CD14-positive monocyte (primary cell): Measurements from ENCODE around the gene WDR19. TPM values are rescaled to one million over a fixed set of nuclear protein-coding genes. Genes with fewer than 3 reads are reported as not detected.

Experiments used
- DNase-seq, 3 donors: peaks; one replicate each; pipeline ENCODE4 v3.0.0-alpha.2; 2011 to 2022
- H2AFZ ChIP-seq: 2 replicates; pipeline ENCODE4 v1.6.0; 2012; ENCODE audit warnings: mild to moderate bottlenecking, low read depth, low read length, inconsistent platforms; ENCODE audit not compliant: insufficient read depth, poor library complexity, severe bottlenecking
- H3K27ac ChIP-seq, 2 donors: 1 replicate in 1 of 2; 2 replicates in 1 of 2; pipeline ENCODE4 v1.5.1; 2012 to 2013; ENCODE audit warnings: low read length in 2 of 2, control low read depth in 1 of 2, inconsistent platforms in 1 of 2, low read depth in 1 of 2, mild to moderate bottlenecking in 1 of 2
- H3K27me3 ChIP-seq, 2 donors: one replicate each; pipeline versions ENCODE4 v1.6.0 to v1.6.1; 2011 to 2013; ENCODE audit warnings: low read length in 2 of 2; ENCODE audit not compliant: control insufficient read depth in 2 of 2, insufficient read depth in 2 of 2
- H3K36me3 ChIP-seq, 2 donors: replicated peaks in 1 of 2; 1 replicate in 1 of 2; 2 replicates in 1 of 2; pipeline versions ENCODE4 v1.5.1 to v1.6.1; 2012 to 2013; ENCODE audit warnings: low read length in 2 of 2, control low read depth in 1 of 2, inconsistent platforms in 1 of 2, mild to moderate bottlenecking in 1 of 2; ENCODE audit not compliant: insufficient read depth in 2 of 2, control insufficient read depth in 1 of 2
- H3K4me1 ChIP-seq, 2 donors: 1 replicate in 1 of 2; 2 replicates in 1 of 2; pipeline versions ENCODE4 v1.5.1 to v1.6.1; 2012 to 2013; ENCODE audit warnings: low read length in 2 of 2, control low read depth in 1 of 2, inconsistent platforms in 1 of 2, mild to moderate bottlenecking in 1 of 2, moderate library complexity in 1 of 2; ENCODE audit not compliant: insufficient read depth in 2 of 2, control insufficient read depth in 1 of 2
- H3K4me2 ChIP-seq: replicated peaks from 2 replicates; pipeline ENCODE3; 2012; ENCODE audit warnings: low read length, moderate library complexity, mild to moderate bottlenecking; ENCODE audit not compliant: poor library complexity, severe bottlenecking; ENCODE audit errors: extremely low read depth
- H3K4me3 ChIP-seq, 3 experiments: fragments of 200-600 bp in 1 of 3; sonication (generic) in 1 of 3; replicated peaks in 1 of 3; 1 replicate in 2 of 3; 2 replicates in 1 of 3; pipeline ENCODE4 v1.5.1; 2011 to 2013; ENCODE audit warnings: low read length in 3 of 3, mild to moderate bottlenecking in 3 of 3, control low read depth in 2 of 3, low read depth in 2 of 3, inconsistent platforms in 1 of 3, moderate library complexity in 1 of 3
- H3K79me2 ChIP-seq: 2 replicates; pipeline ENCODE4 v1.6.0; 2012; ENCODE audit warnings: mild to moderate bottlenecking, control low read depth, inconsistent platforms, low read length, moderate library complexity; ENCODE audit not compliant: insufficient read depth
- H3K9ac ChIP-seq: 2 replicates; pipeline ENCODE4 v1.6.0; 2017; ENCODE audit warnings: low read length, mild to moderate bottlenecking; ENCODE audit not compliant: insufficient read depth, poor library complexity, severe bottlenecking
- H3K9me3 ChIP-seq, 2 donors: replicated peaks in 1 of 2; 1 replicate in 1 of 2; 2 replicates in 1 of 2; pipeline versions ENCODE4 v1.5.1 to v1.6.1; 2012 to 2013; ENCODE audit warnings: low read length in 2 of 2, control low read depth in 1 of 2; ENCODE audit not compliant: control insufficient read depth in 1 of 2, insufficient read depth in 1 of 2
- H4K20me1 ChIP-seq: 2 replicates; pipeline ENCODE4 v1.6.0; 2012; ENCODE audit warnings: mild to moderate bottlenecking, low read length, control low read depth, moderate library complexity; ENCODE audit not compliant: insufficient read depth
- H3K27ac Mint-ChIP-seq, 7 donors: one replicate each; pipeline ENCODE4 v1.8.0; 2020; ENCODE audit warnings: mild to moderate bottlenecking in 7 of 7, mixed read lengths in 7 of 7, moderate library complexity in 6 of 7, inconsistent platforms in 2 of 7
- H3K27me3 Mint-ChIP-seq, 3 donors: one replicate each; pipeline ENCODE4 v1.8.0; 2021 to 2022; ENCODE audit warnings: low read depth in 3 of 3, mild to moderate bottlenecking in 3 of 3, mixed read lengths in 3 of 3, moderate library complexity in 3 of 3, inconsistent platforms in 1 of 3
- H3K36me3 Mint-ChIP-seq, 2 donors: one replicate each; pipeline ENCODE4 v1.8.0; 2020; ENCODE audit warnings: mixed read lengths in 2 of 2, inconsistent platforms in 1 of 2, mild to moderate bottlenecking in 1 of 2
- H3K4me1 Mint-ChIP-seq: one replicate; pipeline ENCODE4 v1.8.0; 2020; ENCODE audit warnings: mild to moderate bottlenecking, mixed read lengths
- H3K4me3 Mint-ChIP-seq, 2 donors: one replicate each; pipeline ENCODE4 v1.8.0; 2020; ENCODE audit warnings: mild to moderate bottlenecking in 2 of 2, mixed read lengths in 2 of 2, moderate library complexity in 1 of 2
- H3K9me3 Mint-ChIP-seq, 7 donors: one replicate each; pipeline ENCODE4 v1.8.0; 2020 to 2022; ENCODE audit warnings: mixed read lengths in 7 of 7, mild to moderate bottlenecking in 6 of 7, moderate library complexity in 6 of 7, inconsistent platforms in 2 of 7
- CTCF ChIP-seq: fragments of 200-600 bp; IDR thresholded peaks from one replicate; pipeline ENCODE4 v1.8.0; 2022; ENCODE audit warnings: antibody characterized with exemption, mild to moderate bottlenecking
- WGBS: methylation state at CpG from one replicate; pipeline ENCODE4 v1.1.5; 2013; ENCODE audit warnings: missing lambda C conversion rate; ENCODE audit not compliant: insufficient coverage; 5-methylcytosine and 5-hydroxymethylcytosine counted together
- intact Hi-C, 2 donors: fragments of 100-400 bp; cut with micrococcal nuclease; formaldehyde crosslinking; loops; one replicate each; pipeline versions ENCODE4 v1.15.0 to v1.15.1; 2023
- polyA plus RNA-seq, 3 donors: library from polyadenylated mRNA; depleted of rRNA in 1 of 3; unstranded in 2 of 3; stranded (reverse) in 1 of 3; fragments of 300-500 nt in 2 of 3; fragments of >200 nt in 1 of 3; fragmentation: Illumina TruSeq in 2 of 3; gene quantifications; 1 replicate in 2 of 3; 2 replicates in 1 of 3; pipeline ENCODE4 v1.2.3, GENCODE V29; 2012 to 2021

The WDR19 gene
- polyA plus RNA-seq, 3 donors, result 1.7 to 11.4 (median 2.0) TPM

DNA sequence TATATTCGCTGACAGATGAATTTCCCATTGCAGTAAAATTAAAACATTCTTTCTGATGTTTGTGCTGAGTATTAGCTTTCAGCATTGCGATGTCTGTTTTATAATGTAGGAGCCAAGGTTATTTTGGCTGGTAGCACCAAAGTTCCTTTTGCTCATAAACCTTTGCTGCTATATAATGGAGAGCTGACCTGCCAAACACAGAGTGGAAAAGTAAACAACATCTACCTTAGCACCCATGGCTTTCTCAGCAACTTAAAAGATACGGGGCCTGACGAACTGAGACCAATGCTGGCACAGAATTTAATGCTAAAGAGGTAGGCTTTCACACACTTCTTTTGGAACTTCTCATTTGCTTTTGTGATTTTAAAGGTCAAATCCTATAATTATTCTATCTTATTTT is 46.0 kb downstream of the WDR19 start:
- DNase-seq, result no peak
- no peaks in the 10 kb centered on the region for H3K9me3 Mint-ChIP-seq
- H3K27ac Mint-ChIP-seq, result no peak overlapping the region
- Histone ChIP-seq H3K27me3 (no peaks in the 10 kb centered on the region), H3K9me3 (no peaks in the 10 kb centered on the region), H3K36me3 (no peaks in the 10 kb centered on the region), H3K79me2 (no peaks in the 10 kb centered on the region), H3K4me2 (no peak overlapping the region), H3K4me3 (no peak overlapping the region), H4K20me1 (no peaks in the 10 kb centered on the region), H2AFZ (no peak overlapping the region), H3K27ac (no peak overlapping the region), H3K4me1 (no peaks in the 10 kb centered on the region), H3K9ac (no peak overlapping the region)
- H3K4me1 Mint-ChIP-seq, result no peaks in the 10 kb centered on the region
- H3K4me3 Mint-ChIP-seq, result no peak overlapping the region
- intact Hi-C loops, result no loop called here
- no peaks in the 10 kb centered on the region for H3K36me3 Mint-ChIP-seq
- no CpG with 5 or more reads among the region's 4 CpGs for WGBS
- no peaks in the 10 kb centered on the region for H3K27me3 Mint-ChIP-seq
- TF ChIP-seq CTCF, result no peak

- Mint-ChIP-seq H3K27ac (no peak overlapping the region), H3K9me3 (no peaks in the 10 kb centered on the region), H3K27me3 (no peaks in the 10 kb centered on the region), H3K36me3 (no peaks in the 10 kb centered on the region), H3K4me3 (no peak overlapping the region), H3K4me1 (no peaks in the 10 kb centered on the region)
- no peak overlapping the region for H3K9ac ChIP-seq
- no peak for TF ChIP-seq CTCF
- no peaks in the 10 kb centered on the region for H3K9me3 ChIP-seq
- H3K27ac ChIP-seq, result no peak overlapping the region
- H3K79me2 ChIP-seq, result no peaks in the 10 kb centered on the region
- H3K36me3 ChIP-seq, result no peaks in the 10 kb centered on the region
- H3K4me1 ChIP-seq, result no peaks in the 10 kb centered on the region
- H4K20me1 ChIP-seq, result no peaks in the 10 kb centered on the region
- no peak overlapping the region for H2AFZ ChIP-seq
- intact Hi-C loops, result no loop called here
- no peak overlapping the region for H3K4me3 ChIP-seq
- H3K27me3 ChIP-seq, result no peaks in the 10 kb centered on the region
- 100% methylated on average over 1 of the region's 2 CpGs for WGBS
- no peak overlapping the region for H3K4me2 ChIP-seq
- DNase-seq, result no peak
These were observed 48.1 kb downstream of the WDR19 start for GRCh38 chr4:39230462-39230861.
